Neural progenitor cell (in vitro differentiated cells): ENCODE data around the gene TRPM1. TPM values are rescaled to one million over a fixed set of nuclear protein-coding genes. Genes with fewer than 3 reads are reported as not detected.
A peak's percentile ranks its signal among the peaks of the same experiment; 100 is the strongest.

ENCODE experiments used
- DNase-seq: peaks from one replicate; pipeline ENCODE4 v3.0.0-alpha.2; 2016; ENCODE audit warnings: low spot score
- H2AFZ ChIP-seq: fragments of 200-600 bp; sonication (generic); replicated peaks from 2 replicates; pipeline ENCODE4 v1.6.1; 2016; ENCODE audit warnings: antibody characterized with exemption
- H3F3A ChIP-seq: fragments of 200-600 bp; sonication (generic); 2 replicates; pipeline ENCODE4 v1.6.1; 2016; ENCODE audit warnings: antibody characterized with exemption, low read depth
- H3K27ac ChIP-seq: fragments of 200-600 bp; sonication (generic); 2 replicates; pipeline ENCODE4 v1.5.1; 2016; ENCODE audit warnings: mild to moderate bottlenecking
- H3K27me3 ChIP-seq: fragments of 200-600 bp; sonication (generic); 2 replicates; pipeline ENCODE4 v1.6.1; 2016; ENCODE audit warnings: mild to moderate bottlenecking, moderate library complexity
- H3K36me3 ChIP-seq: fragments of 200-600 bp; sonication (generic); 2 replicates; pipeline ENCODE4 v1.5.1; 2016
- H3K4me1 ChIP-seq: fragments of 200-600 bp; sonication (generic); 2 replicates; pipeline ENCODE4 v1.6.1; 2016; ENCODE audit warnings: mixed run types
- H3K4me2 ChIP-seq: fragments of 200-600 bp; sonication (generic); 2 replicates; pipeline ENCODE4 v1.6.1; 2016
- H3K4me3 ChIP-seq: fragments of 200-600 bp; sonication (generic); 2 replicates; pipeline ENCODE4 v1.5.1; 2016
- H3K79me2 ChIP-seq: fragments of 200-600 bp; sonication (generic); 2 replicates; pipeline ENCODE4 v1.6.1; 2016; ENCODE audit warnings: low read depth
- H3K9ac ChIP-seq: fragments of 200-600 bp; sonication (generic); 2 replicates; pipeline ENCODE4 v1.6.1; 2016
- H3K9me3 ChIP-seq: fragments of 200-600 bp; sonication (generic); 2 replicates; pipeline ENCODE4 v1.5.1; 2016; ENCODE audit warnings: low read depth
- H4K20me1 ChIP-seq: fragments of 200-600 bp; sonication (generic); 2 replicates; pipeline ENCODE4 v1.6.1; 2016; ENCODE audit warnings: low read depth
- H3K27ac Mint-ChIP-seq: 3 replicates; pipeline ENCODE4 v1.8.0; 2021; ENCODE audit warnings: mixed read lengths
- H3K27me3 Mint-ChIP-seq: 2 replicates; pipeline ENCODE4 v1.8.0; 2022; ENCODE audit warnings: low read depth, mild to moderate bottlenecking, inconsistent platforms, moderate library complexity, mixed read lengths; ENCODE audit not compliant: insufficient read depth
- H3K36me3 Mint-ChIP-seq: 3 replicates; pipeline ENCODE4 v1.8.0; 2021; ENCODE audit warnings: mixed read lengths
- H3K4me1 Mint-ChIP-seq: 3 replicates; pipeline ENCODE4 v1.8.0; 2021; ENCODE audit warnings: mixed read lengths
- H3K4me3 Mint-ChIP-seq: 3 replicates; pipeline ENCODE4 v1.8.0; 2021; ENCODE audit warnings: mild to moderate bottlenecking, moderate library complexity, mixed read lengths
- H3K9me3 Mint-ChIP-seq: 3 replicates; pipeline ENCODE4 v1.8.0; 2020; ENCODE audit warnings: mixed read lengths
- CTCF ChIP-seq: fragments of 200-600 bp; sonication (generic); IDR thresholded peaks from 2 replicates; pipeline ENCODE4 v1.5.1; 2017; ENCODE audit warnings: antibody characterized with exemption, mild to moderate bottlenecking
- EZH2 ChIP-seq: fragments of 200-600 bp; sonication (generic); IDR thresholded peaks from 2 replicates; pipeline ENCODE4 v1.6.1; 2017; ENCODE audit warnings: antibody characterized with exemption, mild to moderate bottlenecking, moderate library complexity
- EZH2phosphoT487 ChIP-seq: fragments of 200-600 bp; sonication (generic); IDR thresholded peaks from 2 replicates; pipeline ENCODE4 v1.6.1; 2017; ENCODE audit warnings: antibody characterized with exemption
- total RNA-seq: library from RNA; depleted of rRNA; stranded (reverse); fragments of >200 nt; gene quantifications from 2 replicates; pipeline ENCODE4 v1.2.3, GENCODE V29; 2015; ENCODE audit warnings: low replicate concordance

TRPM1 gene
- total RNA-seq, 1 donor from 2014 or later, result not detected

DNA sequence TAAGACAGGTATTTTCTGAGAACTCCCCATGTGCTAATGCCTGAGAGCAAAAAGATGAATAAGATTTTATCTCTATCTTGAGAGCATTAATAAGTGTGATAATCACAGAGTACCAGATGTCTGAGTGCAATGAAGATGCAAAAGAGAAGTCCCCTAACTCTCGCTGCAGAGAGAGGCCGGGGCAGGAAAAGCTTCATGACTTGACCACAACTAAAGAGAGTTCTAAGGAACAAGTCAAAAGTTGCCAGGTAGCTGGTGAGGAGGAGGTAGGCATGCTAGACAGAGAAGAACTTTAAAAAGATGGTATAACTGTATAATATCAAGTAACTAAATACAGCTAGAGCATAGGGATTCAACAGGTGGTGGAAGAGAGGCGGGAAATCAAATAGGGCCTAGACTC, 138.9 kb downstream of the TRPM1 start:
- Histone ChIP-seq H3K27me3 (no peaks in the 10 kb centered on the region), H3K9ac (no peak overlapping the region), H4K20me1 (no peaks in the 10 kb centered on the region), H3F3A (no peaks in the 10 kb centered on the region), H3K27ac (no peak overlapping the region), H3K4me1 (no peaks in the 10 kb centered on the region), H3K4me3 (no peak overlapping the region), H3K9me3 (no peaks in the 10 kb centered on the region), H3K79me2 (no peaks in the 10 kb centered on the region), H3K36me3 (no peaks in the 10 kb centered on the region), H3K4me2 (no peak overlapping the region), H2AFZ (no peak overlapping the region)
- H3K4me1 Mint-ChIP-seq, result no peaks in the 10 kb centered on the region
- no peak for DNase-seq
- H3K36me3 Mint-ChIP-seq, result peaks cover 16% of the 10 kb centered on the region
- peak overlapping the region; percentile 22 for H3K27ac Mint-ChIP-seq
- TF ChIP-seq EZH2phosphoT487 (no peak), EZH2 (no peak), CTCF (no peak)
- H3K4me3 Mint-ChIP-seq, result no peak overlapping the region
- H3K27me3 Mint-ChIP-seq, result no peaks in the 10 kb centered on the region
- no peaks in the 10 kb centered on the region for H3K9me3 Mint-ChIP-seq

- no peak for DNase-seq
- Mint-ChIP-seq H3K36me3 (peaks cover 19% of the 10 kb centered on the region), H3K4me3 (no peak overlapping the region), H3K27ac (no peak overlapping the region), H3K4me1 (no peaks in the 10 kb centered on the region), H3K27me3 (no peaks in the 10 kb centered on the region), H3K9me3 (no peaks in the 10 kb centered on the region)
- Histone ChIP-seq H3K9ac (no peak overlapping the region), H2AFZ (no peak overlapping the region), H3K4me2 (no peak overlapping the region), H3K27me3 (no peaks in the 10 kb centered on the region), H3K79me2 (no peaks in the 10 kb centered on the region), H4K20me1 (no peaks in the 10 kb centered on the region), H3K4me1 (no peaks in the 10 kb centered on the region), H3K36me3 (no peaks in the 10 kb centered on the region), H3K27ac (no peak overlapping the region), H3F3A (no peaks in the 10 kb centered on the region), H3K4me3 (no peak overlapping the region), H3K9me3 (no peaks in the 10 kb centered on the region)
- TF ChIP-seq EZH2, result no peak
- no peak for TF ChIP-seq EZH2phosphoT487
- no peak for TF ChIP-seq CTCF
These were observed 139.4 kb downstream of the TRPM1 start for GRCh38 chr15:30962079-30962478.

GRCh38 chr15:30958219-30958618, 143.3 kb downstream of the TRPM1 start:
- H3K4me1 Mint-ChIP-seq, result no peaks in the 10 kb centered on the region
- Histone ChIP-seq H3K79me2 (no peaks in the 10 kb centered on the region), H3K27me3 (no peaks in the 10 kb centered on the region), H3K36me3 (no peaks in the 10 kb centered on the region), H3K4me3 (no peak overlapping the region), H3K9me3 (no peaks in the 10 kb centered on the region), H3K4me1 (no peaks in the 10 kb centered on the region), H3K27ac (no peak overlapping the region), H3K4me2 (no peak overlapping the region), H3F3A (no peaks in the 10 kb centered on the region), H4K20me1 (no peaks in the 10 kb centered on the region), H2AFZ (no peak overlapping the region), H3K9ac (no peak overlapping the region)
- H3K27ac Mint-ChIP-seq, result no peak overlapping the region
- H3K36me3 Mint-ChIP-seq, result peaks cover 32% of the 10 kb centered on the region
- no peaks in the 10 kb centered on the region for H3K27me3 Mint-ChIP-seq
- DNase-seq, result no peak
- no peak for TF ChIP-seq EZH2
- TF ChIP-seq CTCF, result no peak
- no peak for TF ChIP-seq EZH2phosphoT487
- no peak overlapping the region for H3K4me3 Mint-ChIP-seq
- H3K9me3 Mint-ChIP-seq, result no peaks in the 10 kb centered on the region
